ENCODE data around the gene AARSD1.

AARSD1 gene

GRCh38 chr17:42989141-42989540 is 24.9 kb upstream of the AARSD1 start:
- TF ChIP-seq POLR2AphosphoS5 (IDR thresholded peaks at IDR 0.05; ENCODE audit: low read depth, low read length), result no peak
- TF ChIP-seq TAF1 (IDR thresholded peaks at IDR 0.05; ENCODE audit: borderline replicate concordance, insufficient read depth, low read length), result no peak
- TF ChIP-seq SIN3A (IDR thresholded peaks at IDR 0.05; ENCODE audit: borderline replicate concordance, insufficient read depth, low read length), result no peak
- TF ChIP-seq FOXP2 (optimal IDR thresholded peaks at IDR 0.05; ENCODE audit: borderline replicate concordance, extremely low read depth, extremely low read length, insufficient read depth), result no peak
- TF ChIP-seq REST (IDR thresholded peaks at IDR 0.05; ENCODE audit: insufficient read depth in 1 of 2, low read depth in 2 of 2, low read length in 2 of 2), result no peak

GRCh38 chr17:42985225-42985624 is 21.0 kb upstream of the AARSD1 start:
- no peak for TF ChIP-seq REST (IDR thresholded peaks at IDR 0.05; ENCODE audit: insufficient read depth in 1 of 2, low read depth in 2 of 2, low read length in 2 of 2)
- TF ChIP-seq POLR2AphosphoS5 (IDR thresholded peaks at IDR 0.05; ENCODE audit: low read depth, low read length), result no peak
- TF ChIP-seq SIN3A (IDR thresholded peaks at IDR 0.05; ENCODE audit: borderline replicate concordance, insufficient read depth, low read length), result no peak
- no peak for TF ChIP-seq TAF1 (IDR thresholded peaks at IDR 0.05; ENCODE audit: borderline replicate concordance, insufficient read depth, low read length)
- TF ChIP-seq FOXP2 (optimal IDR thresholded peaks at IDR 0.05; ENCODE audit: borderline replicate concordance, extremely low read depth, extremely low read length, insufficient read depth), result no peak

GRCh38 chr17:42982266-42982665 is 18.0 kb upstream of the AARSD1 start:
- no peak for TF ChIP-seq TAF1 (IDR thresholded peaks at IDR 0.05; ENCODE audit: borderline replicate concordance, insufficient read depth, low read length)
- TF ChIP-seq FOXP2 (optimal IDR thresholded peaks at IDR 0.05; ENCODE audit: borderline replicate concordance, extremely low read depth, extremely low read length, insufficient read depth), result no peak

GRCh38 chr17:42980766-42981397 is 16.6 kb upstream of the AARSD1 start:
- TF ChIP-seq POLR2AphosphoS5 (IDR thresholded peaks at IDR 0.05; ENCODE audit: low read depth, low read length) (peak; percentile 35; the same call in 1 of the 2 replicates), REST (IDR thresholded peaks at IDR 0.05; ENCODE audit: insufficient read depth in 1 of 2, low read depth in 2 of 2, low read length in 2 of 2) (no peak), FOXP2 (optimal IDR thresholded peaks at IDR 0.05; ENCODE audit: borderline replicate concordance, extremely low read depth, extremely low read length, insufficient read depth) (peak; percentile 34), TAF1 (IDR thresholded peaks at IDR 0.05; ENCODE audit: borderline replicate concordance, insufficient read depth, low read length) (0 out of 2 replicates have a peak, but pooled peaks have one; percentile 34), SIN3A (IDR thresholded peaks at IDR 0.05; ENCODE audit: borderline replicate concordance, insufficient read depth, low read length) (0 out of 2 replicates have a peak, but pooled peaks have one; percentile 23)

- TF ChIP-seq POLR2AphosphoS5 (IDR thresholded peaks at IDR 0.05; ENCODE audit: low read depth, low read length), result peak; percentile 50; the same call in 1 of the 2 replicates
- TF ChIP-seq FOXP2 (optimal IDR thresholded peaks at IDR 0.05; ENCODE audit: borderline replicate concordance, extremely low read depth, extremely low read length, insufficient read depth), result no peak
- TF ChIP-seq SIN3A (IDR thresholded peaks at IDR 0.05; ENCODE audit: borderline replicate concordance, insufficient read depth, low read length), result peak; percentile 94; the same call in 1 of the 2 replicates
- TF ChIP-seq TAF1 (IDR thresholded peaks at IDR 0.05; ENCODE audit: borderline replicate concordance, insufficient read depth, low read length), result 0 out of 2 replicates have a peak, but pooled peaks have one; percentile 60
- TF ChIP-seq REST (IDR thresholded peaks at IDR 0.05; ENCODE audit: insufficient read depth in 1 of 2, low read depth in 2 of 2, low read length in 2 of 2), result no peak
Observed at GRCh38 chr17:42980274-42980765, 16.1 kb upstream of the AARSD1 start, which contains the start of gene RUNDC1. Gene RUNDC1 (plus strand): TSS chr17:42980565. CDS start chr17:42980577, 12 bp downstream.
